ENCODE results near the gene F10. TPM values are rescaled to one million over a fixed set of nuclear protein-coding genes. Genes with fewer than 3 reads are reported as not detected.

The F10 gene
- total and polyA plus RNA-seq, 2 donors (not counting 1 experiment from before 2014, with no cell fraction given), result not detected

DNA sequence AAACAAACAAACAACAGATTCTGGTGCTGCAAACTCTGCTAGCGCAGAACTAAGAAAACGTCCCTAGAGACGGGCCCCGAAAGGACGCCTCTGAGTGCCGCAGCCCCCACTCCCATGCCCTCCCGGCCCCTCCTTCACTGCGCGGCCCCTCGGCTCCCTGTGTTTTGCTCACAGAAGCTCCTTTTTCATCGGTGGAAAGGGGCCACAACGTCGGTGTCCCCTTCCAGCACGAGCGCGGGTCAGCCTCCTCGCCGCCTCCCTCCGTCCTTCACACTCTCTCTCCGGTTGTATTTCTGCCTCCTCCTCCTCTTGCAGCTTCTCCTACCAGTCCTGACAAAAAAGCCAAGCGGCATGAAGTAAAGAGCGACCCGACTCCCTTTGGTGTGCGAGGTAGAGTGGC is 31.8 kb upstream of the F10 start:
- H3K27me3 ChIP-seq (replicated peaks in 1 of 4; ENCODE audit: control extremely low read depth in 1 of 4, control insufficient read depth in 3 of 4, insufficient read depth in 4 of 4, low read length in 3 of 4), result no peaks in the 10 kb centered on the region
- POLR2A ChIA-PET, result no interaction called here
- H3K9ac ChIP-seq (ENCODE audit: low read length), result no peak overlapping the region
- CTCF ChIA-PET, result no interaction called here
- WGBS (ENCODE audit: insufficient coverage), result 94% methylated on average over 24 of the region's 24 CpGs
- H3K4me1 ChIP-seq (ENCODE audit: control insufficient read depth in 2 of 2, insufficient read depth in 2 of 2, low read length in 2 of 2), result no peaks in the 10 kb centered on the region
- H3K4me1 Mint-ChIP-seq, result no peaks in the 10 kb centered on the region
- no peaks in the 10 kb centered on the region for H3K9me3 Mint-ChIP-seq (ENCODE audit: insufficient read depth)
- H3K4me3 Mint-ChIP-seq, result no peak overlapping the region
- H3K4me2 ChIP-seq (replicated peaks; ENCODE audit: low read depth, low read length, poor library complexity, severe bottlenecking), result no peak overlapping the region
- intact Hi-C loops (cut with micrococcal nuclease), result no loop called here
- ATAC-seq (ENCODE audit: low read depth), result no peak
- H2AFZ ChIP-seq (ENCODE audit: insufficient read depth, low read depth, low read length, poor library complexity, severe bottlenecking), result no peak overlapping the region
- H3K27ac Mint-ChIP-seq, result no peak overlapping the region
- H3K9me3 ChIP-seq (ENCODE audit: control extremely low read depth in 1 of 3, control insufficient read depth in 2 of 3, insufficient read depth in 1 of 3, low read length in 2 of 3), result peaks cover 0 to 5% (median 0%) of the 10 kb centered on the region in 3 donors
- H3K36me3 ChIP-seq (replicated peaks in 1 of 2; ENCODE audit: control extremely low read depth in 1 of 2, control insufficient read depth in 1 of 2, extremely low read depth in 1 of 2, insufficient read depth in 2 of 2, low read length in 1 of 2), result no peaks in the 10 kb centered on the region
- no peak for DNase-seq
- no peaks in the 10 kb centered on the region for H4K20me1 ChIP-seq (ENCODE audit: control insufficient read depth, insufficient read depth, low read length, poor library complexity, severe bottlenecking)
- no peaks in the 10 kb centered on the region for H3K79me2 ChIP-seq (ENCODE audit: control insufficient read depth, insufficient read depth, low read length)
- H3K4me3 ChIP-seq (ENCODE audit: control extremely low read depth in 1 of 5, extremely low read depth in 1 of 5, insufficient read depth in 1 of 5, low read depth in 2 of 5, low read length in 4 of 5), result no peak overlapping the region
- H3K27me3 Mint-ChIP-seq, result no peaks in the 10 kb centered on the region
- TF ChIP-seq EZH2 (IDR thresholded peaks at IDR 0.05; ENCODE audit: borderline replicate concordance, insufficient read depth, low read depth, low read length, poor library complexity, severe bottlenecking) (no peak), CTCF (IDR thresholded peaks at IDR 0.05) (no peak)
- no peak overlapping the region for H3K27ac ChIP-seq (ENCODE audit: low read length in 2 of 2)

GRCh38 chr13:113091211-113091771 is 31.3 kb upstream of the F10 start:
- Histone ChIP-seq H3K4me1 (ENCODE audit: control insufficient read depth in 2 of 2, insufficient read depth in 2 of 2, low read length in 2 of 2) (no peaks in the 10 kb centered on the region), H3K9ac (ENCODE audit: low read length) (no peak overlapping the region), H3K79me2 (ENCODE audit: control insufficient read depth, insufficient read depth, low read length) (no peaks in the 10 kb centered on the region), H3K27me3 (replicated peaks in 1 of 4; ENCODE audit: control extremely low read depth in 1 of 4, control insufficient read depth in 3 of 4, insufficient read depth in 4 of 4, low read length in 3 of 4) (no peaks in the 10 kb centered on the region), H3K36me3 (replicated peaks in 1 of 2; ENCODE audit: control extremely low read depth in 1 of 2, control insufficient read depth in 1 of 2, extremely low read depth in 1 of 2, insufficient read depth in 2 of 2, low read length in 1 of 2) (no peaks in the 10 kb centered on the region), H2AFZ (ENCODE audit: insufficient read depth, low read depth, low read length, poor library complexity, severe bottlenecking) (no peak overlapping the region), H3K4me3 (ENCODE audit: control extremely low read depth in 1 of 5, extremely low read depth in 1 of 5, insufficient read depth in 1 of 5, low read depth in 2 of 5, low read length in 4 of 5) (no peak overlapping the region), H3K4me2 (replicated peaks; ENCODE audit: low read depth, low read length, poor library complexity, severe bottlenecking) (no peak overlapping the region), H3K9me3 (ENCODE audit: control extremely low read depth in 1 of 3, control insufficient read depth in 2 of 3, insufficient read depth in 1 of 3, low read length in 2 of 3) (peaks cover 0 to under 1% (median 0%) of the 10 kb centered on the region in 3 donors), H3K27ac (ENCODE audit: low read length in 2 of 2) (no peak overlapping the region), H4K20me1 (ENCODE audit: control insufficient read depth, insufficient read depth, low read length, poor library complexity, severe bottlenecking) (no peaks in the 10 kb centered on the region)
- WGBS (ENCODE audit: insufficient coverage), result 92% methylated on average over 30 of the region's 30 CpGs
- Mint-ChIP-seq H3K27me3 (no peaks in the 10 kb centered on the region), H3K4me1 (no peaks in the 10 kb centered on the region), H3K4me3 (no peak overlapping the region), H3K9me3 (ENCODE audit: insufficient read depth) (no peaks in the 10 kb centered on the region), H3K27ac (no peak overlapping the region)
- POLR2A ChIA-PET, result no interaction called here
- ATAC-seq (ENCODE audit: low read depth) (no peak), DNase-seq (no peak)
- CTCF ChIA-PET, result no interaction called here
- intact Hi-C loops (cut with micrococcal nuclease), result no loop called here
- no peak for TF ChIP-seq EZH2 (IDR thresholded peaks at IDR 0.05; ENCODE audit: borderline replicate concordance, insufficient read depth, low read depth, low read length, poor library complexity, severe bottlenecking)
- TF ChIP-seq CTCF (IDR thresholded peaks at IDR 0.05), result no peak
